NOMO-1 (cell line): ENCODE measurements around the gene CACNG4.
A peak's percentile ranks its signal among the peaks of the same experiment; 100 is the strongest.

ENCODE experiments used
- DNase-seq, 2 experiments: peaks; one replicate each; lab custom pipeline; 2025; ENCODE audit not compliant: unreplicated experiment in 2 of 2; lab: John Stamatoyannopoulos, UW

The CACNG4 gene

DNA sequence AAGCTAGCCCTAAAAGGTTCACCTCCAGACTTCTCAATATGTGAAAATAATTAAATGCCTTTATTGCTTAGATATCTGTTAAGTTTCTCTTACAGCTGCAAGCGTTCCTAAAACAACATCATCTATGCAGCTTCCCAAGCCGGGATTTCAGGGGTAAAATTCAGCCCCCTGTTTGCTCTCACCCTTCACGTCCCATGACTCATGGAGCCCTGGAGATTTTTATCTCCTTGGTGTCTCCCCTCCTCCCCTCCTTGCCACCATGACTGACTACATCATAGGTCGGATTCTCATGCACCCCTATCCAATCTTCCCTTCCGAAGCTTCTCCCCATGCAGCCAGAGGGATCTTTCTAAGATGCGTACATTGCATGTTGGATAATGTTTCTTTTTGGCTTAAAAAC lies 21.0 kb upstream of the CACNG4 start:
- no peak for DNase-seq

DNA sequence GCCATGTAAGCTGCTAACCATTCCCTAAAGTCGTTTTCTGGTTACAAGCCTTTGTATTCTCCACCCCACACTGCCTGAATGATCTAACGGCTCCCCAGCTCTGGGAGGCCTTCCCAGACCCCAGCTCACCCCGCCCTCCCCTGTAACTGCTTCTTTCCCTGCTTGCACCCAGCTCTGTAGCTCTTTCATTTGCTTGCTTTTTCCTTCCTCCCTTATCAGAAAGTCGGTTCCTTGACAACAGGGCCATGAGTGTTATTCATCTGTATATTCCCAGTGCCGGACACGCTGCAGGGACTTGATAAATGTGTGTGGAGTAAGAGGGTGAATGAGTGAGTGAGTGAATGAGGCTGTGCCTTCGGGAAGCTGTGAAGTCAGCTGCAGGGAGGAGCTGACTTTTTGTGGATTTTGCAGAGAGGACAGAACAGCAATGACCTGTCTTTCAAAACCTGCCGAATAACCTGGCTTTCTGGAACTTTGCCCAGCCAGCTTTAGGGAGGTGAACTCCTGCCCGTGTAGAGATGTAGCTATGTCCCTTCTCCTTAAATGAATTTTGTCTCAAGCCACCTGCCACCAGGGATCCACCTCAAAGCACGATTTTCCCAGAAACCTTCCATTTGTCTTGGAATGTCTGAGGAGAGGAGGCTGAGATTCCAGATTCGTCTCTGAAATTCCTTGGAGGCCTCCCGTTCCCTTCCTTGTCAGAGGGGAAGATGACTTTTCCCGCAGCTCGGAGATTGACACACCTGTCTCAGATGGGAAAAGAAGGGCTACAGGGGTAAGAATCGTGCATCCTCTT lies 20.0 kb upstream of the CACNG4 start:
- no peak for DNase-seq

DNA sequence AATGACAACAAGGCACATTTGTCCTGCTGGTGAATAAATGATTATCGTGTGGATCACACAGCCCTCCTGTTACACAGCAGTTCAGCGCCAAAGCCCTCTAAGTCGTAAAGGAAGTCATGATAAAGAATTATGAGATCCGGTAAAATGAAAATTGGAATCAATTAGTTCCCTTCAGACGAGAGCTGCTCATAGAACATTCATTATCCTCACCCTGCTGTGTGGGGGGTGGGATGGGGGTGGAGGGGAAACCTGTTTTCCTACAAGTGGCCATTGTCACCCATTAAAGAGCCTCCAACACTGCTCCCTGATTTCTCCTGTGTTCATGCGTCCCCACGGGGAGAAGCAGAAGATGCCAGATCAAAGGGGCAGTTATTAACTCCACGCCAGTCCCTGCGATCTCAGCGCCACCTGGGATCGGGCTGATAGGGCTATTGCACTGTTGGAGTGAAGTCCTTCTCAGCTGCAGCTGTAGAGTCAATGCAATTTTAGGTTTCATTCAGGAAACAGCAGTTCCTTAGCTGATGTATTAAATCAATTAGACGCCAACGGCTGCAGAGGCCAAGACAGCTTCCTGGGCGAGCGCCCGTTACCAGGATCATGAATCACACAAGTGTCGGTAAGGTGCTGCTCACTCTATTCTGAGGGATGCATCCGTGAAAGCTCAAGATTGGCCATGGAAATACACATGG lies 19.2 kb upstream of the CACNG4 start:
- DNase-seq = peak; percentile 44 to 60

DNA sequence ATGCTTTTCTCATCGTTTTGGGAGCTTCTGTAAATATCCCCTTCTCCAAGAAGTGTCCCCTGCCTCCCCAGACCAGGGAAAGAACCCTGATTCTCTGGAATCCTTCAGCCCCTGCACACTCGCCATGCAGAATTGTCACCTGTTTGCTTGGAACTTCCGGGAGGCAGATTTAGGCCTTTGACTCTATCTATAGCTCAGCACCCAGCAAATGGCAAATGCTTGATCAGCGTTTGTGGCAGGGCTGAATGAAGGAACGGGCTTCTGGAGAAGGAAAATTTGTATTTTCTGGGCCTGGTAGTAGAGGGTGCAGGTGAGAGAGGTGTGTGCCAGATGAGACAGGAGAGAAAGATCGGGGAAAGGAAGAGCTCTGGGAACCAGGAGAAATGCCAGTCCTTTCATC lies 18.3 kb upstream of the CACNG4 start:
- no peak for DNase-seq

DNA sequence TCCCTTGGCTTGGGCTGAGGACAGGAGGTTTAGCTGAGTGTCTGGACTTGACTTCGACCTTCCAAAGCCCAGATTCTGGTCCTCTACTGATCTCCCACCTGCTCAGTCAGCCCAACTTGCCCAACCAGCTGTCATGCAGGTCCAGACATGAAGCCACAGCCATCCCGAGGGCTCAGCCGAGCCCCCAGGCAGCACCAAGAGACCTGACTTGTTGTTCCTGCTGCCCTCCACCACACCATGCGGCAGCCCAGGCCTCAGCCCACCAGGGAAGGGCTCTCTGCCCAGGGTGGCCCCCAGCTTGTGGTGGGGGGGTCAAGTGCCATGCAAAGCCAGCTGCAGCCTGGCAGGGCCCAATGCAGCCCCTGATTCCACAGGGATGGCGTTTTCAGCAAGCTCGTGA lies 17.2 kb upstream of the CACNG4 start:
- DNase-seq = no peak

DNA sequence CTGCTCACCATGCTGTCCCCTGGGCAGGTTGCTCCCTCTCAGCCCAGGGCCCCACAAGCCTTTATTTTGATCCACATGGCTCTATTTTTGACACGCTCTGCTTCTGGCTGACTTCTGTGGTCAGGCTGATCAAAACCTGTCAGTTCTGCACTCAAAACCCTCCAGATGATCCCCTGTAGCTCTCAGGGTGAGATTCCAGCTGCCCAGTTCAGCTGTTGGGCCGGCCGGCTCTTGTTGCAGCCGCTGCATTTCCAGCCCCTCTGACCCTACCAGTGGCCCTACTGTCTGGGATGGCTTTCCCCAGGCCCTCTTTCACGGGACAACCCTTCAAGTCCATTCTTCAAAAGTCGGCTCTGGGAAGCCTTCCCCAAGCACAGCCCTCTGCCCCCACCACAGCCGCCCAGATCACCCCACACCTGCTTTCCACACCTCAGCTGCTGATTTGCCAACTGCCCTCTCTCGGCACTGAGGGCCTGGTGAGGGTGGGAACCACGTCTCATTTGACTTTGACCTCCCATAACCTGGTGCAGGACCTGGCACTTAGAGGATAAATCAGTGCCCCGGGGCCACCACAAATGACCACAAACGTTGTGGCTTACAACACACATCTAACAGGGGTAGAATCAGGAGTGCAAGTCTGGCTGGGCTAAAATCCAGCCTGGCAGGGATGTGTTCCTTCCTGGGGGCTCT lies 16.3 kb upstream of the CACNG4 start:
- no peak for DNase-seq

DNA sequence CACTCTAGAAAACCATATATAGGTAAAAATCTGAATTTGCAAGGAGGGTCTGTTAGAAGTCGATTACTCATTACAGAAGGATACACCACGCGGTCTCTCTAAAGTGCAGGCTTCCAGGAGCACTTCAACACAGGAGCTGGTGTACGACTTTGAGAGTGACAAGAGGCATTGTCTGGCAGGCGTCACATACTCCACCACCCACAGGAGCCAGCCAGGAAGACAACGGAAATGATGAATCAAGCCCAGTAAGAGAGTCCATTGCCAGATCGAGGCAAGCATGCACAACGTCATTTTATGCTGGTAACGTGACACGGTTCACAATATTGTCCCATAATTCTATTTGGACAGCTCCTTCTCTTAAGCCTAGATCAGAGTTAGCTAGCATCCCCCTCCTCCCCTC lies 15.0 kb upstream of the CACNG4 start:
- DNase-seq = no peak

DNA sequence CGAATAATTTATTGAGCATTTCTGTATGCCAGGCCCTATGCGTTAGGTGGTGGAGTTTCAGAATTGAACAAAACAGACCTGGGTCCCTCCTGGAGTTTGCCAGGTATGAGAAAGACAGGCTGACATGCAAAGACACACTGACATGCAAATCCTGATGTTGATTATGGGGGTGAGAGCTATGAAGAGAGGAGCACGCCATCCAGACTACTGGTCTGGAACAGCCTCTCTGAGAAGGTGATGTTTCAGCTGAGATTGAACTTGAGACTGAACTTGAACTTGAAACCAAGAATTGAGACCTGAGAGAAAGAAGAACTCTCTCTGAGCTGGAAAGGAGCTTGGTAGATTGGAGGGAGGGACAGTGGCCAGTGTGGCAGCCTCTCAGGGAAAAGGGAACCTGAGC lies 14.2 kb upstream of the CACNG4 start:
- DNase-seq = no peak

DNA sequence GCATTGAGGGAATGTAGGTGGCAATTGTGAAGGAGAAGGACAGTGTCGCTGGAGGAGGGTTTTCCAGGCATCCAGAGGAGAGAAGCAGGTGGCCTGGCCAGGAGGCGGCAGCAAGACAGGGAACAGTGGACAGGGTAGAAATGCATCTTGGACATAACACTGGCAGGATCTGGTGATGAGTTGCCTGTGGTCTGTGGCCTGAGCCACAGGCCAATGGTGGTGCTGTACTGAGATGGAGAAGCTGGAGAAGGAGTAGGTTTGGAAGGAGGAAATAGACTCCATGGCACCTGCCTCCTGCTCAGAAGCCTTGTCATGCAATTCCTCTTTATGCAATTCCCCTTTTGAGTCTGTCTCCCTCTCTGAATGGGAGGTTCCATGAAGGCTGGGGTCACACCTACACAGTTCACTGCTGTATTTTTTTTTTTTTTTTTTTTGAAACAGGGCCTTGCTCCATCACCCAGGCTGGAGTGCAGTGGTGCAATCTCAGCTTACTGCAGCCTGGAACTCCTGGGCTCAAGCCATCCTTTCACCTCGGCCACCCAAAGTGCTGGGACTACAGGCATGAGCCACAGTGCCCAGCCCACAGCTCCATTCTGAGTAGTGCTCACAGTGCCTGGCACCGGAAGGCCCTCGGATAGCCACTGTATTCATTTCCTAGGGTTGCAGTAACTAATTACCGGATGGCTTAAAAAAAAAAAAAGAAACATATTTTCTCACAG lies 13.5 kb upstream of the CACNG4 start:
- no peak for DNase-seq

DNA sequence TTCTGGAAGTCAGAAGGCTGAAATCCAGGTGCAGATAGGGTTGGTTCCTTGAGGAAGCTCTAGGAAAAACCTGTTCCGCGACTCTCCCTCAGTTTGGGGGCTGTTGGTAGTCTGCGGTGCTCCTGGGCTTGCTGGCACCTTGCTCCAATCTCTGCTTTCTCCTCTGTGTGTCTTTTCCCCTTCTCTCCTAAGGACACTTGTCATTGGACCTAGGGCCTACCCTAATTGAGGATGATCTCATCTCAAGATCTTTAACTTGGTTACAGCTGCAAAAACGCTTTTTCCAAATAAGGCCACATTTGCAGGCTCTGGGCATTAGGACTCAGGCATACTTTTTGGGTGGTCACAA lies 12.9 kb upstream of the CACNG4 start:
- DNase-seq = no peak

DNA sequence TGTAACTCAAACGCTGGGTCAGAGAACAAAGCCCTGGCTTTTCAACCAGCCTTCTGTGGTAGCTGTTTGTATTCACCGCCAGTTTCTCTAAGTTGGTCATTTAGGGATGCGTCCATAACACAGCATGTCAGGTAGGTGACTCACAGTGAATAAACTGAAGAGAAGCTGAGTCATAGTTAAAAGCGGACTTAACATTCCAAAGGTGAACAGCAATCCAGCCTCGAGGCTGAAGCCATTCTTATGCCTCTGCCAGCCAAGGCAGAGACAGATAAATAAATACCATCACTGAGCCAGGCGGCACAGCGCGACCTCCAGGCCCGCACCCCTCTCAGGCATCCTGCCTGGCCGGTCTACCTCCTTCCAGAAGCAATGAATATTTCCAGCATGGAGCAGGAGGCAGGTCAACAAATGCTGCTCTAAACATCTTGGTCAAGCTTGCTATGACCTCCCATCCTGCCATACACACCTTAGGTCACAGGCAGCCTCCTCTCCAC lies 12.4 kb upstream of the CACNG4 start:
- DNase-seq = no peak

DNA sequence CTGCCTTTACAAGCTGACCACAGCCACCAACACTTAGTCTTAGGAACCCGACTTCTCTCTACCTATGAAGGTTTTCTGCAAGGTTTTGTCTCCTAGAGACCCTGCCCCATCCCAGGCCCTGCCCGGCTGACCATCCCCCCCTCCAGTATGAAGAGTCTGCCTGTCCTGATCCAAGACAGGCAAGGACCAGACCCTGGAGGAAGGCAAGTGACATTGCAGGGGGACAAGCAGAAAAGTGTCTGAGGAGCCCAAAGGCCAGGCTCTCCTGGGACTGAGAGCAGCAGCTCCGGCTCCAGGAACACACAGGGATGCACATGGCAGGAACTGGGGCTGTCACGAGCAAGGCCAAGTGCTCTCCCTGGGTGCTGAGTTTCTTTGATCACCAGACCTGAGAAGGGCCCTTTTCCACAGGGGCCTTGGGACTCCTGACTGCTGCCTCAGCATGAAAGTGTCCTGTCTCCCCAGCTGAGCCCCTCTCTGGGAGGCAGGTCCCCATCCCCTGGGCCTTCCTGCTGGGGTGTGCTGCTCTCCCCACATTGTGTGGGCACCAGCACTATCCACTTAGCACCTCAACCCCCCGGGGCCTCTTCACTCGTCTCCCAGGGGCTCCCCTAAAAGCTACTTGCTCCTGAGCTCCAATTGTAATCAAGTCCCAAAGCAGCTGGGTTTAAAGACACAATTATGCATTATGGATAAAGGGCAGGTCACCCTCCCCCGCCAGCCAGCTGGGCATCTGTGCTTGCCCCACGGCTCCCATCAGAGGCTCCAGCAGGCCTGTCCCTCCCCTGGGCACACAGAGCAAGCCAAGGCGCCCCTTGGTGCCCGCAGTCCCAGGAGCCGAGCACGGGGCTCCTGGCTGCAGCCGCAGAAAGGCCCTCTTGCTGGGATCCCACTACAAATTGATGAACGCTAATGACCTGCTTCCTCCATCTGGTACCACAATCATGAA lies 11.6 kb upstream of the CACNG4 start:
- DNase-seq = no peak

DNA sequence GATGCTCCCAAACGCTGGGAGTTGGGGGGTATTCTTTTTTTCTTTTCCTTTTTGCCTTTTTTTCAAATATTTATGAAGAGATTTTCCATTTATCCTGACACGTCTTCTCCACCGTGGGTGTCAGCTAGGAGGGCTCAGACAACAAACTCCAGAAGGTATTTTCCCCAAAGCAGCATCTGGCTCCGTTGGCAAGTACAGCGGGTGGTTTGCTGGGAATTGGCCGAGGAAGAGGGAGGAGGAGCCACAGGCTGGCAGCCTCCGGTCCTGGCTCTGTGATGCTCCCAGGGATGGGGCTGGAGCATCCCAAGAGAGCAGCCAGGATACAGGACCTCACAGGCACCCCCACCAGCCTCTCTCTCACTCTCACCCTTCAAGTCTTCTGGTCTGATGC lies 10.9 kb upstream of the CACNG4 start:
- DNase-seq = no peak

DNA sequence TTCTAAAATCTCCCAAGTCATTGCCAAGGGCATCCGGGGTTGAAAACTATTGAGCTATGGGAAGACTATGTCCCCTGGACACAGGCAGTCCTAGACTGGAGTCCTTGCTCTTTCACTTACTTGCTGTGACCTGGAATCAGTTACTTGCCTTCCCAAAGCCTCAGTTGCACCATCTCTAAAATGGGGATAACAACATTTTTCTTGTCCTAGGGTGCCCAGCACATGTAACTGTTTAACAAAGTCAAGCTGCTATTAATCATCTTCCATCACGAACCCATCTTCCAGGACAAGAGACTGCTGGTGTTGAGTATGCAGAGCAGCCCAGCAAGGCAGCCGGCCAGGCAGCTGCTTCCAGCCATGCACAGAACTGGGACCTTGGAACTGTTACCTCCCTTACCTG lies 9.9 kb upstream of the CACNG4 start:
- no peak for DNase-seq

DNA sequence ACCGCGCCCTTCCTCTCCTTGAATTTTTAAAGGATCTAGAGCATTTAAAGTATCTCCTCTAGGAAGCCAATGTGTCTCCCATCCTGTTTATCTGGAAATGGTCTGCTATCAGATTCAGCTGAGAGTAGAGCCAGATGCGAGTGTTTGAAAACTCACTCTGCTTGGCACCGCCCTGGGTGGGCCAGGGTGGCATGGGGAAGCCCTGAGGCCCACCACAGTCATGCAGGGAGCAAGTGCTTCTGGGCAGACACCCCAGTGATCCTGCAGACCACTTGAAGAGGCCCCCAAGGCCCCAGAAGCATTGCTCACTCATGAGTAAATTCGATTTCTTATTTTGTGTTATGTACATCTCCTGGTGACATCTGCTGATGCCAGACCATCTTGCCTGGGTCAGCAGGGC lies 8.7 kb upstream of the CACNG4 start:
- DNase-seq = no peak

DNA sequence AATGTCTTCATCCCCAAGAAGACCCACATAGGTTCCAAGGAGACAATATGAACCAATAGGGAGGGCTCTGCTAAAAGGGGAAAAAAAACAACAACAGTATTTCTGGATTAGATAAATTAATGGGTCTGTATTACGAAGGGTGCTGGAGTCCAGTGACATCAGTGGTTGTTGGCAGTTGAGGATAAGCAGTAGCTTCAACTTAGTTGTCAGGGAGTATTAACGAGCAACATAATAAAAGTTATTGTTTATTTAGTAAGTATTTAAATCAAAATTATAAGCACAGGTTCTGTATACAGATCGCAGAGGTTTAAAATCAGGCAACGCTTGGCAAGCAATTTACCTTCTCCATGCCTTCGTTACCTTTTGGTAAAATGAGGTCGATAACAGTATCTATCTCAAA lies 7.6 kb upstream of the CACNG4 start:
- DNase-seq = no peak

DNA sequence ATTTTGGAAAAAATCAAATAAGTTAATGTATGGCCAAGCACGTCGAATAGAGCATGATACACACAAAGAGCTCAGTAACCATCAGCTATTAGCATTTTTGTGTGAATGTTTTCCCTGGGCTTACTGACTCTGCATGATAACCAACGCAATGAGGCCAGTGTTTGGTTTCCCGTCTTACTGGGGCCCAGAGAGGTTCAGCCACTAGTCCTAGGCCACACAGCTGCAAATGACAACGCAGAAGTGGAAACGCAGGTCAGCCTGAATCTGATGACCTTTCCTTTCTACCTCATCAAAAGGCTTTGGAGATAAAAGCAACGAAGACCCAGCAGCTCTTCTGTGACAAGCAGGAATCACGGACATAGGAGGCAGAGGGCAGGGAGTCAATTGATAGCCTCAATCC lies 7.2 kb upstream of the CACNG4 start:
- DNase-seq = no peak

DNA sequence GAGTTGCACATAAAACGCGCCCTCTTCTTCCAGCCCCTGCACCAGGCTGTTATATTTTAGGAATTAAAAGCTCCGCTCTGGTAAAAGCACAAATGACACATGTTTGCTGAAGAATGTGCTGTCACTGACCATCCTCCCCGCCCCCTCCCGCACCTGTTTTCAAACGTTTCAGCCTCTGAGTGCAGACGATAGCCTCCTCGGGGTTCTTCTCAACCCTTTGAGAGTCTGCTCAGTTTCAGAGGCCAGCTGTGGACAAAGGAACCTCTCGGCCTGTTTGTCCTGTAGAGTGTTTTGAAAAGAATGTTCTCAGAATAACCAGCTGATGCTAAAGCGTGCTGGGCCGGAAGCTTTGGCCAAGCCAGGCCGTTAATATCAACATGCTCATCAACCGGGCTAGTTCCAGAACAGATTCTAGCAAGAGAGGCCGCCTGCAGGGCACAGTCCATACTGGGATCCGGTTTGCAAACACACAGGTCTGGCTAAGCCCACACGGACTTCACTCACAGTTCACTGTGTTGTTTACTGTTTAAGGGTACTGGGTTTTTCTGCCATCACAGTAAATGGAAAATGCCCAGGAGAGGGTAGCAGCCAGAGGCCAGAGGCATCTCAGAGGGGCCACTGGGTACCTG lies 6.4 kb upstream of the CACNG4 start:
- DNase-seq = no peak

DNA sequence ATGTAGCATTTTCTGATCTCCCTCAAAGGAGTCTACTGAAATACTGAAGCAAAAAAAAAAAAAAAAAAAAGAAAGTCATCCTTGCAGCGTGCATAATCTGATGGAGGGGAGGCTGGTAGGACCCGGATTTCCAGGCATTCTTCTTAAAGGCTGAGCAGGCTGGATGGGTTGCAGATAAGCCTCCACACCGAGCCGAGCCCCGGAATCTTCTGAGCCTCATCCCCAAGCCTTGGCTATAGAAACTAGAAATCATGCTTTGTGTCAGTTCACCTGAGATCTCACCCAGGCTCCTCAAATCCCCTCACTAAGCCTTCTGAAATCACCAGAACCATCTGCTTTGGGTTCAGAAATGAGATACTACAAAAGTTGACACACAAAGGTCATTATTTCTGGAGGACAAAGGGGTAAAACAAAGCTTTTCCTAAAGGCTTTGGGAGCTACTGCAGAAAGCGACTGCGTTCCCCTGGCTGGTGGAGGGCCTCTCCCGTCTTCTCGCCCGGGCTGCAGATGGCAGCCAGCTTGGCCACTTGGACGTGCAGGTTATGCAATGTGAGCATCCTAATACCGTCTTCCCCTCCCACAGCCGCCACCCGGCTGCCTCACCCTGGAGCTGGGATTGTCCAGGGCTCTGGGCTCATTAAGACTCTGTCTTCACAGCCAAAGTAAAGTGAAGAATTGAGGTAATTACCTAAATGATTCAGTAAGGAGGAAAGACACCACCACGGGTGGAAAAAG lies 4.7 kb upstream of the CACNG4 start:
- DNase-seq = no peak
